BLaER1 treated with 17β-estradiol and CSF1 and Interleukin-3, amounts not matched to agents 10 nM and 100 nM (cell line): ENCODE measurements around the gene SLC19A1.
A peak's percentile ranks its signal among the peaks of the same experiment; 100 is the strongest.

ENCODE experiments used
- H3K27ac ChIP-seq, 11 experiments: shearing (Covaris generic); formaldehyde crosslinking; 2 replicates each; pipeline ENCODE4 v1.8.1; 2022
- H3K27me3 ChIP-seq, 11 experiments: shearing (Covaris generic); formaldehyde crosslinking; 2 replicates each; pipeline ENCODE4 v1.8.1; 2022
- H3K36me3 ChIP-seq, 11 experiments: shearing (Covaris generic); formaldehyde crosslinking; 2 replicates each; pipeline ENCODE4 v1.8.1; 2022
- H3K4me1 ChIP-seq, 10 experiments: shearing (Covaris generic); formaldehyde crosslinking; 2 replicates each; pipeline ENCODE4 v1.8.1; 2022
- H3K4me2 ChIP-seq, 11 experiments: shearing (Covaris generic); formaldehyde crosslinking; 2 replicates each; pipeline ENCODE4 v1.8.1; 2022
- H3K4me3 ChIP-seq, 10 experiments: shearing (Covaris generic); formaldehyde crosslinking; 2 replicates each; pipeline ENCODE4 v1.8.1; 2022
- H3K9ac ChIP-seq, 11 experiments: shearing (Covaris generic); formaldehyde crosslinking; 2 replicates each; pipeline ENCODE4 v1.8.1; 2022
- H3K9me3 ChIP-seq, 11 experiments: shearing (Covaris generic); formaldehyde crosslinking; replicated peaks in 1 of 11; 2 replicates each; pipeline ENCODE4 v1.8.1; 2022
- H4K20me1 ChIP-seq, 11 experiments: shearing (Covaris generic); formaldehyde crosslinking; 2 replicates each; pipeline ENCODE4 v1.8.1; 2022
- Cebpa-rat ChIP-seq, 11 experiments: shearing (Covaris generic); IDR thresholded peaks; 2 replicates each; pipeline ENCODE4 v1.8.1; 2022

SLC19A1 gene

GRCh38 chr21:45472445-45473365 is 69.5 kb downstream of the SLC19A1 start:
- peaks cover 0 to 12% (median 0%) of the 10 kb centered on the region in 11 experiments; a peak in 4 of 22 replicates for H3K27me3 ChIP-seq
- no peak overlapping the region for H3K4me3 ChIP-seq
- H3K9me3 ChIP-seq = peaks cover 0 to 4% (median 0%) of the 10 kb centered on the region in 11 experiments; a peak in 4 of 22 replicates
- peaks cover 0 to 4% (median 0%) of the 10 kb centered on the region in 11 experiments; a peak in 1 of 22 replicates for H4K20me1 ChIP-seq
- H3K27ac ChIP-seq = no peak overlapping the region
- peak overlapping the region in 9 of 11 experiments; percentile 58 to 85 (median 81); a peak in 17 of 22 replicates for H3K4me2 ChIP-seq
- H3K9ac ChIP-seq = no peak overlapping the region
- H3K36me3 ChIP-seq = no peaks in the 10 kb centered on the region
- TF ChIP-seq Cebpa-rat (IDR thresholded peaks at IDR 0.05) = no peak
- peaks cover 30 to 60% (median 55%) of the 10 kb centered on the region in 10 experiments for H3K4me1 ChIP-seq

- TF ChIP-seq Cebpa-rat (IDR thresholded peaks at IDR 0.05) = no peak
- peaks cover 0 to 4% (median 0%) of the 10 kb centered on the region in 11 experiments; a peak in 4 of 22 replicates for H3K9me3 ChIP-seq
- peak overlapping the region in 2 of 11 experiments; percentile 29 to 54; a peak in 1 of 22 replicates for H3K27ac ChIP-seq
- peak overlapping the region; percentile 56 to 85 (median 76) for H3K4me2 ChIP-seq
- H3K4me1 ChIP-seq = peaks cover 19 to 50% (median 44%) of the 10 kb centered on the region in 10 experiments
- H3K27me3 ChIP-seq = peaks cover 0 to 12% (median 0%) of the 10 kb centered on the region in 11 experiments; a peak in 4 of 22 replicates
- no peaks in the 10 kb centered on the region for H3K36me3 ChIP-seq
- H3K4me3 ChIP-seq = no peak overlapping the region
- H3K9ac ChIP-seq = peak overlapping the region in 6 of 11 experiments; percentile 2 to 32 (median 18); a peak in 3 of 22 replicates
- peaks cover 0 to 4% (median 0%) of the 10 kb centered on the region in 11 experiments; a peak in 1 of 22 replicates for H4K20me1 ChIP-seq
These were observed 70.6 kb downstream of the SLC19A1 start for GRCh38 chr21:45471525-45472221.

DNA sequence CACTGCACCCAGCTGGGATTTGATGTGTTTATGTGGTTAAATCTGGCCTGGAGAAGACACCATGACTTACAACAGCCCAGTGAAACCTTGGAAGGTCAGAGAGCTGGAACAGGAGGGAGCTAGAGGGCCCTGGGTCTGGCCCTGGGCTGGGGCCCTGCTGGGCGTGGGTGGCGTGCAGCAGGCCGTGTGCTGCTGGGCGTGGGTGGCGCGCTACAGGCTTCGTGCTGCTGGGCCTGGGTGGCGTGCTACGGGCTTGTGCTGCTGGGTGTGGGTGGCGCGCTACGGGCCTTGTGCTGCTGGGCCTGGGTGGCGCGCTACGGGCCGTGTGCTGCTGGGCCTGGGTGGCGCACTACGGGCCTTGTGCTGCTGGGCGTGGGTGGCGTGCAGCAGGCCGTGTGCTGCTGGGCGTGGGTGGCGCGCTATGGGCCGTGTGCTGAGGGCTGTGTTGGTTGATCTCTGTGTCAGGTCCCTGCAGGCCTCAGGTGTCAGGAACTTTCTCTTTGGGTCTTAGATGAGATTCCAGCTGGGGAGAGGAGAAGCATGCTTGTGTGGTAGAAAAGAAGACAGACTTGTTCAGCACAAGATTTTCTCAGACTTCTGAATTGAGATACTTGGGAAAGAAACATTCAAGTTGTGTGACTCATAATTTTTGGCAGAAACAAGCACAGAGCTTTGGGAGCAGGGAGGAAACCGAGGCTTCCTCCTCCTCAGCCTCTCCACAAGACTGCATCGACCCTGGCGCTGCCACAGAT is 71.3 kb downstream of the SLC19A1 start:
- H3K4me3 ChIP-seq = no peak overlapping the region
- no peak for TF ChIP-seq Cebpa-rat (IDR thresholded peaks at IDR 0.05)
- peak overlapping the region; percentile 56 to 85 (median 76) for H3K4me2 ChIP-seq
- H3K27ac ChIP-seq = peak overlapping the region in 2 of 11 experiments; percentile 29 to 54; a peak in 2 of 22 replicates
- peaks cover 0 to 4% (median 0%) of the 10 kb centered on the region in 11 experiments; a peak in 1 of 22 replicates for H4K20me1 ChIP-seq
- peaks cover 17 to 54% (median 43%) of the 10 kb centered on the region in 10 experiments for H3K4me1 ChIP-seq
- H3K27me3 ChIP-seq = peaks cover 0 to 12% (median 0%) of the 10 kb centered on the region in 11 experiments; a peak in 4 of 22 replicates
- H3K36me3 ChIP-seq = no peaks in the 10 kb centered on the region
- peak overlapping the region in 5 of 11 experiments; percentile 2 to 32 (median 17); a peak in 2 of 22 replicates for H3K9ac ChIP-seq
- H3K9me3 ChIP-seq = peaks cover 0 to 4% (median 0%) of the 10 kb centered on the region in 11 experiments; a peak in 4 of 22 replicates

DNA sequence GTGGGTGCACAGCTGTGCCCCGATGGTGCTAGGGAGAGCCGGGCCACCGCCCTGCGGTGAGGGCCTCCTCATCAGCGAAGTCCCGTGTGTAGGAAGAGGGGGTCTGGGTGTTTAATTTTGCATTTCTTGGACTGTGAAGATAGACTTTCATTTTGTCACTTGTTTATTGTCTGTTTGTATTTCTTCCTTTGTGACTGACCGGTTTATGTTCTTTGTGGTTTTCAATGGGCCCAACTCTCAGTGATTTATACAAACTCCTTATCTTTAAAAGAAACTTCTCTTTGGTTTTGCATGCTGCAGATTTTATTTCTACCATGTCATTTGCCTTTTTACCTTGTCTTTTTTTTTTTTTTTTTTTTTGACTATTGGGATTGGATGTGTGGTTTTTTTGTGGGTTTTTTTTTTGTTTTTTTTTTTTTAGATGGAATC is 72.1 kb downstream of the SLC19A1 start:
- H3K9me3 ChIP-seq = peaks cover 0 to 4% (median 0%) of the 10 kb centered on the region in 11 experiments; a peak in 4 of 22 replicates
- no peak for TF ChIP-seq Cebpa-rat (IDR thresholded peaks at IDR 0.05)
- peaks cover 0 to 4% (median 0%) of the 10 kb centered on the region in 11 experiments; a peak in 1 of 22 replicates for H4K20me1 ChIP-seq
- H3K4me1 ChIP-seq = peaks cover 17 to 63% (median 52%) of the 10 kb centered on the region in 10 experiments
- no peaks in the 10 kb centered on the region for H3K36me3 ChIP-seq
- no peak overlapping the region for H3K4me3 ChIP-seq
- H3K27me3 ChIP-seq = peaks cover 0 to 12% (median 0%) of the 10 kb centered on the region in 11 experiments; a peak in 4 of 22 replicates
- no peak overlapping the region for H3K27ac ChIP-seq
- no peak overlapping the region for H3K9ac ChIP-seq
- peak overlapping the region in 8 of 11 experiments; percentile 59 to 85 (median 82); a peak in 16 of 22 replicates for H3K4me2 ChIP-seq

- Histone ChIP-seq H3K36me3 (no peaks in the 10 kb centered on the region), H3K9ac (no peak overlapping the region), H3K4me1 (peaks cover 17 to 69% (median 58%) of the 10 kb centered on the region in 10 experiments), H3K9me3 (peaks cover 0 to 1% (median 0%) of the 10 kb centered on the region in 11 experiments; a peak in 4 of 22 replicates), H3K27ac (no peak overlapping the region), H3K4me2 (peak overlapping the region in 7 of 11 experiments; percentile 21 to 84 (median 81); a peak in 9 of 22 replicates), H3K4me3 (no peak overlapping the region), H3K27me3 (peaks cover 0 to 12% (median 0%) of the 10 kb centered on the region in 11 experiments; a peak in 4 of 22 replicates), H4K20me1 (peaks cover 0 to 4% (median 0%) of the 10 kb centered on the region in 11 experiments; a peak in 1 of 22 replicates)
- no peak for TF ChIP-seq Cebpa-rat (IDR thresholded peaks at IDR 0.05)
These were observed 72.8 kb downstream of the SLC19A1 start for GRCh38 chr21:45469273-45470086.

DNA sequence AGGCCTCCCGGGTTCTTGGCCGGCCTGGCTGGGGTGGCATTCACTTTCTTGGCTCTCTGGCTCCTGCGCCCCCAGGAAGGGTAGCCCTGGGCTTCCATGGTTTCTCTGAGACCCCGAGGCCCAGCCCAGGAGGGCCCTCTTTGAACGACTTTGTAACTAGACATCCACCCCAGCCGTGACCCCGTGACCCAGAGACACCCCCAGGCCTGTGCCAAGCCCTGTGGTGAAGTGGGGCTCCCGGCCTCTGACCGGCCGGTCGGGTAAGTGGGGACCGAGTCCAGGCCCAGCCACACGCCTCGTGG is 73.3 kb downstream of the SLC19A1 start:
- no peak overlapping the region for H3K4me3 ChIP-seq
- peaks cover 0 to 12% (median 0%) of the 10 kb centered on the region in 11 experiments; a peak in 4 of 22 replicates for H3K27me3 ChIP-seq
- H3K27ac ChIP-seq = no peak overlapping the region
- TF ChIP-seq Cebpa-rat (IDR thresholded peaks at IDR 0.05) = no peak
- H4K20me1 ChIP-seq = peaks cover 0 to 4% (median 0%) of the 10 kb centered on the region in 11 experiments; a peak in 1 of 22 replicates
- H3K4me2 ChIP-seq = no peak overlapping the region
- H3K4me1 ChIP-seq = peaks cover 17 to 74% (median 64%) of the 10 kb centered on the region in 10 experiments
- H3K9ac ChIP-seq = no peak overlapping the region
- no peaks in the 10 kb centered on the region for H3K9me3 ChIP-seq
- H3K36me3 ChIP-seq = no peaks in the 10 kb centered on the region
